A549 (cell line): ENCODE measurements around the gene PERM1. TPM values are rescaled to one million over a fixed set of nuclear protein-coding genes. Genes with fewer than 3 reads are reported as not detected.

Source experiments
- ATAC-seq, 2 experiments: fragments of 200-7000 bp in 1 of 2; fragments of >200 bp in 1 of 2; cut with Nextera tagmentation in 1 of 2; cut with Tn5 transposase in 1 of 2; 3 replicates each; pipeline versions ENCODE4 v1.8.0 to v1.9.1; 2018 to 2020; ENCODE audit warnings: mild to moderate bottlenecking in 1 of 2, moderate library complexity in 1 of 2
- CTCF ChIA-PET: fragments of 300-600 bp; sonication (Branson Sonifier 250); formaldehyde crosslinking; extraction: SDS; loops from one replicate; lab custom pipeline; 2021; ENCODE audit warnings: antibody characterized with exemption, inconsistent platforms; lab: Yijun Ruan, JAX
- POLR2A ChIA-PET: fragments of 350-600 bp; formaldehyde crosslinking; extraction: SDS; loops from one replicate; lab custom pipeline; 2021; ENCODE audit warnings: antibody characterized with exemption, inconsistent platforms; lab: Yijun Ruan, JAX
- DNase-seq, 2 experiments: peaks; one replicate each; pipeline versions ENCODE4 v3.0.0 to v3.0.0-alpha.2; 2011 to 2016; ENCODE audit warnings: low read depth in 1 of 2, low spot score in 1 of 2
- FAIRE-seq: peaks from 2 replicates; lab custom pipeline; 2011; peaks lifted over from hg19 to GRCh38; lab: Jason Lieb, UNC
- H3K27ac ChIP-seq, 2 experiments: fragments of >200 bp; sonication (Bioruptor Twin); formaldehyde crosslinking; 3 replicates each; pipeline ENCODE4 v1.5.1; 2016 to 2017
- H3K4me1 ChIP-seq: fragments of >200 bp; sonication (Bioruptor Twin); formaldehyde crosslinking; 3 replicates; pipeline ENCODE4 v1.6.1; 2016
- H3K4me2 ChIP-seq: fragments of >200 bp; sonication (Bioruptor Twin); formaldehyde crosslinking; 3 replicates; pipeline ENCODE4 v1.6.1; 2016
- H3K4me3 ChIP-seq: fragments of >200 bp; sonication (Bioruptor Twin); formaldehyde crosslinking; 3 replicates; pipeline ENCODE4 v1.5.1; 2016
- H3K9me3 ChIP-seq: fragments of >200 bp; sonication (Bioruptor Twin); formaldehyde crosslinking; 3 replicates; pipeline ENCODE4 v1.6.1; 2016
- BCL3 ChIP-seq: fragments of >200 bp; sonication (Bioruptor Twin); formaldehyde crosslinking; IDR thresholded peaks from 3 replicates; pipeline ENCODE4 v1.6.1; 2016
- CBX8 ChIP-seq: fragments of 200-600 bp; sonication (generic); IDR thresholded peaks from 2 replicates; pipeline ENCODE4 v1.6.1; 2016
- CEBPB ChIP-seq, 2 experiments: fragments of >200 bp in 1 of 2; sonication (Bioruptor Twin) in 1 of 2; formaldehyde crosslinking in 1 of 2; IDR thresholded peaks; 2 replicates each; pipeline ENCODE4 v1.6.1; 2012 to 2016
- ELK1 ChIP-seq: fragments of 150-350 bp; IDR thresholded peaks from 2 replicates; pipeline ENCODE4 v1.6.1; 2014; ENCODE audit warnings: low read depth, mild to moderate bottlenecking, low read length
- FOSB ChIP-seq: fragments of 250-450 bp; sonication (Bioruptor Pico); IDR thresholded peaks from 2 replicates; pipeline ENCODE4 v1.5.0; 2020; ENCODE audit warnings: mild to moderate bottlenecking, moderate library complexity
- FOSL2 ChIP-seq, 2 experiments: fragments of 450-650 bp in 1 of 2; fragments of >200 bp in 1 of 2; sonication (Bioruptor Twin) in 1 of 2; formaldehyde crosslinking; IDR thresholded peaks; 2 replicates each; pipeline versions ENCODE4 v1.5.0 to v1.6.1; 2016 to 2020; ENCODE audit warnings: mild to moderate bottlenecking in 1 of 2, moderate library complexity in 1 of 2
- FOXS1 ChIP-seq: fragments of 250-450 bp; sonication (Bioruptor Pico); IDR thresholded peaks from 2 replicates; pipeline ENCODE4 v1.5.0; 2020; ENCODE audit warnings: mild to moderate bottlenecking, moderate library complexity
- HOXA7 ChIP-seq: fragments of 250-450 bp; sonication (Bioruptor Pico); IDR thresholded peaks from 2 replicates; pipeline ENCODE4 v1.5.0; 2020; ENCODE audit warnings: mild to moderate bottlenecking, moderate library complexity
- JUN ChIP-seq, 2 experiments: fragments of >200 bp; sonication (Bioruptor Twin); formaldehyde crosslinking; IDR thresholded peaks; 2 replicates in 1 of 2; 3 replicates in 1 of 2; pipeline ENCODE4 v1.6.1; 2016 to 2017
- KDM5A ChIP-seq: fragments of 200-600 bp; sonication (generic); IDR thresholded peaks from 2 replicates; pipeline ENCODE4 v1.6.1; 2016; ENCODE audit warnings: antibody characterized with exemption, mild to moderate bottlenecking
- MAZ ChIP-seq: fragments of 150-350 bp; IDR thresholded peaks from 2 replicates; pipeline ENCODE4 v1.6.1; 2014; ENCODE audit warnings: antibody characterized with exemption, low read depth, low read length, borderline replicate concordance
- NPAS2 ChIP-seq: fragments of 250-450 bp; sonication (Bioruptor Pico); IDR thresholded peaks from 2 replicates; pipeline ENCODE4 v1.8.0; 2022; ENCODE audit warnings: mild to moderate bottlenecking, moderate library complexity, borderline replicate concordance
- NR3C1 ChIP-seq: fragments of >200 bp; sonication (Bioruptor Twin); formaldehyde crosslinking; IDR thresholded peaks from 3 replicates; pipeline ENCODE4 v1.6.1; 2017
- POLR2A ChIP-seq: IDR thresholded peaks from 2 replicates; pipeline ENCODE4 v1.6.1; 2012; ENCODE audit warnings: mild to moderate bottlenecking, low read length
- RCOR1 ChIP-seq: fragments of 150-350 bp; IDR thresholded peaks from 2 replicates; pipeline ENCODE4 v1.6.1; 2014; ENCODE audit warnings: antibody characterized with exemption, low read length, low read depth
- USF2 ChIP-seq: fragments of 450-650 bp; IDR thresholded peaks from 2 replicates; pipeline ENCODE4 v1.6.1; 2014; ENCODE audit warnings: antibody characterized with exemption
- ZC3H11A ChIP-seq: fragments of 450-650 bp; IDR thresholded peaks from 2 replicates; pipeline ENCODE4 v1.6.1; 2014; ENCODE audit warnings: antibody characterized with exemption, mild to moderate bottlenecking
- ZNF302 ChIP-seq: fragments of 250-450 bp; sonication (Bioruptor Pico); IDR thresholded peaks from 2 replicates; pipeline ENCODE4 v1.9.0; 2021; ENCODE audit warnings: inconsistent platforms, mild to moderate bottlenecking, moderate library complexity
- WGBS: methylation state at CpG from one replicate; pipeline ENCODE4 v1.1.6; 2017; ENCODE audit errors: missing lambda C conversion rate; 5-methylcytosine and 5-hydroxymethylcytosine counted together
- polyA plus RNA-seq, 4 experiments: library from polyadenylated mRNA; depleted of rRNA in 3 of 4; stranded (reverse); fragments of >200 nt; fragmentation: RNase III in 1 of 4; extraction: RNeasy Plus Mini Kit Qiagen cat#74134 plus additional on column Dnase treatment in 1 of 4; gene quantifications; 2 replicates in 3 of 4; 3 replicates in 1 of 4; pipeline ENCODE4 v1.2.3, GENCODE V29; 2011 to 2017
- TF ChIP-seq, protein P1 (sequence below): fragments of 250-450 bp; sonication (Bioruptor Pico); IDR thresholded peaks from 2 replicates; pipeline ENCODE4 v1.5.0; 2021; ENCODE audit warnings: mild to moderate bottlenecking, moderate library complexity, borderline replicate concordance

PERM1 gene
- polyA plus RNA-seq, 2 of the 4 experiments (the other 2 are of a cell fraction), result 0.30 TPM; not detected in 1

GRCh38 chr1:1006305-1007159 is 24.6 kb upstream of the PERM1 start:
- 81% methylated on average over 30 of the region's 37 CpGs for whole genome bisulfite sequencing
- POLR2A ChIA-PET, result no interaction called here
- DNase-seq, result no peak
- peak overlapping the region in 1 of 2 experiments; percentile 69; a peak in 3 of 6 replicates for H3K27ac ChIP-seq
- TF ChIP-seq MAZ, result no peak
- TF ChIP-seq USF2, result no peak
- no peak for TF ChIP-seq FOSL2 (IDR thresholded peaks at IDR 0.05)
- peak; percentile 67 for TF ChIP-seq FOSL2 (CRISPR knock-in tag; IDR thresholded peaks at IDR 0.05)
- no peak for TF ChIP-seq CBX8
- TF ChIP-seq ELK1, result no peak
- TF ChIP-seq, all 56 proteins: peak for 1
- CTCF ChIA-PET, result interaction anchor here (0.7 to 2.1 kb wide), 6 partner anchors 9 to 116 kb away, joined by 3 to 6 read pairs (median 4); no protein-coding TSS in a partner anchor
- Histone ChIP-seq H3K9me3 (no peaks in the 10 kb centered on the region), H3K4me3 (no peak overlapping the region), H3K4me1 (peaks cover 24% of the 10 kb centered on the region), H3K4me2 (peak overlapping the region; percentile 51)
- ATAC-seq, result no peak; a peak in 1 of 6 replicates
- FAIRE-seq, result no peak

- ATAC-seq, result no peak
- DNase-seq, result no peak
- H3K9me3 ChIP-seq, result no peaks in the 10 kb centered on the region
- no peak for TF ChIP-seq CEBPB (IDR thresholded peaks at IDR 0.05)
- no peak for TF ChIP-seq BCL3
- no peak for TF ChIP-seq ZC3H11A
- no peak for TF ChIP-seq KDM5A
- TF ChIP-seq FOXS1, result no peak
- TF ChIP-seq JUN (IDR thresholded peaks at IDR 0.05), result no peak
- no peak for TF ChIP-seq ELK1
- no peak for TF ChIP-seq RCOR1
- TF ChIP-seq POLR2A, result no peak
- TF ChIP-seq NR3C1, result no peak
- TF ChIP-seq ZNF302 (CRISPR knock-in tag), result no peak
- no peak for TF ChIP-seq HOXA7 (CRISPR knock-in tag)
- TF ChIP-seq FOSB (CRISPR knock-in tag), result no peak
- TF ChIP-seq, protein P1, sequence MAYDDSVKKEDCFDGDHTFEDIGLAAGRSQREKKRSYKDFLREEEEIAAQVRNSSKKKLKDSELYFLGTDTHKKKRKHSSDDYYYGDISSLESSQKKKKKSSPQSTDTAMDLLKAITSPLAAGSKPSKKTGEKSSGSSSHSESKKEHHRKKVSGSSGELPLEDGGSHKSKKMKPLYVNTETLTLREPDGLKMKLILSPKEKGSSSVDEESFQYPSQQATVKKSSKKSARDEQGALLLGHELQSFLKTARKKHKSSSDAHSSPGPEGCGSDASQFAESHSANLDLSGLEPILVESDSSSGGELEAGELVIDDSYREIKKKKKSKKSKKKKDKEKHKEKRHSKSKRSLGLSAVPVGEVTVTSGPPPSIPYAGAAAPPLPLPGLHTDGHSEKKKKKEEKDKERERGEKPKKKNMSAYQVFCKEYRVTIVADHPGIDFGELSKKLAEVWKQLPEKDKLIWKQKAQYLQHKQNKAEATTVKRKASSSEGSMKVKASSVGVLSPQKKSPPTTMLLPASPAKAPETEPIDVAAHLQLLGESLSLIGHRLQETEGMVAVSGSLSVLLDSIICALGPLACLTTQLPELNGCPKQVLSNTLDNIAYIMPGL (CRISPR knock-in tag), result no peak
- TF ChIP-seq NPAS2 (CRISPR knock-in tag), result no peak
- TF ChIP-seq, all 56 proteins: peak for 0
- H3K4me3 ChIP-seq, result no peak overlapping the region
- 95% methylated on average over 8 of the region's 23 CpGs for WGBS
- POLR2A ChIA-PET, result no interaction called here
- peaks cover 24% of the 10 kb centered on the region for H3K4me1 ChIP-seq
- CTCF ChIA-PET, result interaction anchor here (1.0 to 2.1 kb wide), 4 partner anchors 10 to 54 kb away, joined by 3 to 6 read pairs (median 4); no protein-coding TSS in a partner anchor
- FAIRE-seq, result no peak
- peak overlapping the region; percentile 51 for H3K4me2 ChIP-seq
- peak overlapping the region in 1 of 2 experiments; percentile 69; a peak in 3 of 6 replicates for H3K27ac ChIP-seq
Observed at GRCh38 chr1:1005774-1006304, 23.9 kb upstream of the PERM1 start.
